ENCODE data around the gene OR10D3. TPM values are rescaled to one million over a fixed set of nuclear protein-coding genes. Genes with fewer than 3 reads are reported as not detected.

OR10D3 gene
- total RNA-seq (not detected), polyA plus RNA-seq (not detected)
- long read RNA-seq, donor 1 = 0 reads
- long read RNA-seq, donor 2 = 0 reads

GRCh38 chr11:124183068-124183467 lies at the start of gene OR10D3:
TSS of gene OR10D3 (plus strand) at chr11:124183345. CDS start at chr11:124185270, 1,925 bp downstream.
- no peak for TF ChIP-seq CTCF (IDR thresholded peaks at IDR 0.05)
- Histone ChIP-seq H3K4me1 (no peaks in the 10 kb centered on the region), H3K27me3 (ENCODE audit: insufficient read depth in 3 of 3, low read length in 2 of 3) (peaks cover 0 to 2% (median 0%) of the 10 kb centered on the region in 3 donors), H3K9me3 (no peaks in the 10 kb centered on the region), H3K27ac (no peak within 1 kb of the TSS), H3K4me3 (no peak within 1 kb of the TSS), H3K36me3 (ENCODE audit: insufficient read depth in 1 of 2, low read depth in 1 of 2) (no peaks in the 10 kb centered on the region)
- intact Hi-C loops (cut with DNase I) = no loop called here
- ATAC-seq = no peak
- WGBS, 3 donors = 20 to 24% (median 21%) methylated on average over 3 of the region's 3 CpGs
- no peak for DNase-seq

- no peak for TF ChIP-seq CTCF (IDR thresholded peaks at IDR 0.05)
- DNase-seq = no peak
- H3K27ac ChIP-seq = no peak overlapping the region
- intact Hi-C loops (cut with DNase I) = no loop called here
- H3K27me3 ChIP-seq (ENCODE audit: insufficient read depth in 3 of 3, low read length in 2 of 3) = no peaks in the 10 kb centered on the region
- no peak overlapping the region for H3K4me3 ChIP-seq
- peaks cover 0 to 2% of the 10 kb centered on the region in 2 donors for H3K36me3 ChIP-seq (ENCODE audit: insufficient read depth in 1 of 2, low read depth in 1 of 2)
- no peak for ATAC-seq
- WGBS, 3 donors = 83 to 95% (median 89%) methylated on average over 2 of the region's 2 CpGs
- peaks cover 8% of the 10 kb centered on the region for H3K9me3 ChIP-seq
- no peaks in the 10 kb centered on the region for H3K4me1 ChIP-seq
Observed at GRCh38 chr11:124143034-124143433, 40.1 kb upstream of the OR10D3 start.

- intact Hi-C loops (cut with DNase I) = no loop called here
Observed at GRCh38 chr11:124147951-124148350, 35.2 kb upstream of the OR10D3 start.

GRCh38 chr11:124150684-124151083 lies 32.5 kb upstream of the OR10D3 start:
- H3K27ac ChIP-seq = no peak overlapping the region
- DNase-seq (no peak), ATAC-seq (no peak)
- no peak for TF ChIP-seq CTCF (IDR thresholded peaks at IDR 0.05)
- peaks cover 0 to 3% (median 0%) of the 10 kb centered on the region in 3 donors for H3K27me3 ChIP-seq (ENCODE audit: insufficient read depth in 3 of 3, low read length in 2 of 3)
- WGBS, 3 donors = 61 to 63% (median 62%) methylated on average over 5 of the region's 5 CpGs
- intact Hi-C loops (cut with DNase I) = no loop called here
- peaks cover 0 to 2% of the 10 kb centered on the region in 2 donors for H3K36me3 ChIP-seq (ENCODE audit: insufficient read depth in 1 of 2, low read depth in 1 of 2)
- H3K9me3 ChIP-seq = no peaks in the 10 kb centered on the region
- H3K4me1 ChIP-seq = no peaks in the 10 kb centered on the region
- no peak overlapping the region for H3K4me3 ChIP-seq

More at GRCh38 chr11:124147951-124148350, 35.2 kb upstream of the OR10D3 start:
- DNase-seq (no peak), ATAC-seq (no peak)
- no peaks in the 10 kb centered on the region for H3K4me1 ChIP-seq
- no peak overlapping the region for H3K4me3 ChIP-seq
- 49 to 55% (median 52%) methylated on average over 2 of the region's 2 CpGs for WGBS, 3 donors
- TF ChIP-seq CTCF (IDR thresholded peaks at IDR 0.05) = no peak
- peaks cover 0 to 2% of the 10 kb centered on the region in 2 donors for H3K36me3 ChIP-seq (ENCODE audit: insufficient read depth in 1 of 2, low read depth in 1 of 2)
- peaks cover 0 to 3% (median 0%) of the 10 kb centered on the region in 3 donors for H3K27me3 ChIP-seq (ENCODE audit: insufficient read depth in 3 of 3, low read length in 2 of 3)
- H3K27ac ChIP-seq = no peak overlapping the region
- H3K9me3 ChIP-seq = no peaks in the 10 kb centered on the region
